Posterior vena cava (tissue), 2 donors: ENCODE results near the gene CELA1. TPM values are rescaled to one million over a fixed set of nuclear protein-coding genes. Genes with fewer than 3 reads are reported as not detected.

Experiments
- DNase-seq: peaks from one replicate; pipeline ENCODE4 v3.0.0-alpha.2; 2020; ENCODE audit warnings: low spot score
- intact Hi-C, 2 donors: fragments of 100-400 bp; cut with DNase I; formaldehyde crosslinking; loops; one replicate each; pipeline versions ENCODE4 v1.14.1 to v1.14.2; 2022 to 2023
- total RNA-seq, 2 donors: library from RNA; stranded (reverse); fragmentation: NEBNext Ultra II Directional; extraction: Animal tissue kit (Norgen Biotek cat#: 25700); gene quantifications; one replicate each; pipeline ENCODE4 v1.2.1, GENCODE V29; 2021
- donor health status: DM: yes; HTN: yes; CAD: no.
- donor health status: DM: yes; HTN: yes; CAD: no.

Gene CELA1
- total RNA-seq, 2 donors from 2014 or later: not detected

GRCh38 chr12:51377099-51377984 is 30.9 kb upstream of the CELA1 start:
- peak; percentile 64 for DNase-seq
- intact Hi-C loops: no loop called here

- DNase-seq: no peak
- intact Hi-C loops: no loop called here
Observed at GRCh38 chr12:51374856-51375255, 28.4 kb upstream of the CELA1 start.

- intact Hi-C loops: no loop called here
Observed at GRCh38 chr12:51374361-51374760, 27.9 kb upstream of the CELA1 start.

GRCh38 chr12:51373187-51373586 is 26.7 kb upstream of the CELA1 start:
- intact Hi-C loops: no loop called here

More at GRCh38 chr12:51374361-51374760, 27.9 kb upstream of the CELA1 start:
- DNase-seq: peak; percentile 25

GRCh38 chr12:51372021-51372420 is 25.5 kb upstream of the CELA1 start:
- DNase-seq: no peak
- intact Hi-C loops: no loop called here

More at GRCh38 chr12:51373187-51373586, 26.7 kb upstream of the CELA1 start:
- no peak for DNase-seq

- intact Hi-C loops: no loop called here
- peak; percentile 89 for DNase-seq
Observed at GRCh38 chr12:51371295-51371953, 24.9 kb upstream of the CELA1 start.

GRCh38 chr12:51370667-51371066 is 24.2 kb upstream of the CELA1 start:
- intact Hi-C loops: no loop called here
- no peak for DNase-seq

- intact Hi-C loops: no loop called here
Observed at GRCh38 chr12:51369581-51369980, 23.1 kb upstream of the CELA1 start.

GRCh38 chr12:51368640-51369517 is 22.4 kb upstream of the CELA1 start:
- intact Hi-C loops: no loop called here
- DNase-seq: peak; percentile 84

More at GRCh38 chr12:51369581-51369980, 23.1 kb upstream of the CELA1 start:
- no peak for DNase-seq

GRCh38 chr12:51365276-51365675 is 18.8 kb upstream of the CELA1 start:
- no peak for DNase-seq
- intact Hi-C loops: no loop called here

- DNase-seq: no peak
- intact Hi-C loops: no loop called here
Observed at GRCh38 chr12:51364001-51364400, 17.5 kb upstream of the CELA1 start.

- intact Hi-C loops: no loop called here
- DNase-seq: no peak
Observed at GRCh38 chr12:51362747-51363342, 16.4 kb upstream of the CELA1 start.

GRCh38 chr12:51362307-51362706 is 15.8 kb upstream of the CELA1 start:
- intact Hi-C loops: no loop called here
- DNase-seq: no peak

- intact Hi-C loops: no loop called here
- no peak for DNase-seq
Observed at GRCh38 chr12:51361161-51362016, 14.9 kb upstream of the CELA1 start.

- DNase-seq: no peak
- intact Hi-C loops: no loop called here
Observed at GRCh38 chr12:51360315-51360714, 13.8 kb upstream of the CELA1 start.

GRCh38 chr12:51359851-51360250 is 13.4 kb upstream of the CELA1 start:
- no peak for DNase-seq
- intact Hi-C loops: no loop called here

- intact Hi-C loops: no loop called here
- no peak for DNase-seq
Observed at GRCh38 chr12:51358496-51358895, 12.0 kb upstream of the CELA1 start.

GRCh38 chr12:51357374-51358047 is 11.0 kb upstream of the CELA1 start:
- DNase-seq: no peak
- intact Hi-C loops: no loop called here
